ENCODE data around the gene FRMD1.

DNA sequence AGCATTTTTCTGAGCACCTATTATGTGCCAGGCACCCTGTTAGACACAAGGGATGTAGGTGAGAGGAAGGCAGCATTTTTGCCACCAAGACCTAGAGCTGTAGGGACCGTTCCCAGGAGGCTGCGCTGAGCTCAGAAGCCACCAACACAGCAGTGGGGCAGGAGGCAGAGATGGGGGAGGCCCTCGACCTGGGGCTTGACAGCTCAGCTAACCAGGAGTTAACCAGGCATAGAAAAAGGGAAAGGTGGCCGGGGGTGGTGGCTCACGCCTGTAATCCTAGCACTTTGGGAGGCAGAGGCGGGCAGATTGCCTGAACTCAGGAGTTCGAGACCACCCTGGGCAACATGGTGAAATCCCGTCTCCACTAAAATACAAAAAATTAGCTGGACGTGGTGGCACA, 52.1 kb downstream of the FRMD1 start:
- TF ChIP-seq, protein P1, sequence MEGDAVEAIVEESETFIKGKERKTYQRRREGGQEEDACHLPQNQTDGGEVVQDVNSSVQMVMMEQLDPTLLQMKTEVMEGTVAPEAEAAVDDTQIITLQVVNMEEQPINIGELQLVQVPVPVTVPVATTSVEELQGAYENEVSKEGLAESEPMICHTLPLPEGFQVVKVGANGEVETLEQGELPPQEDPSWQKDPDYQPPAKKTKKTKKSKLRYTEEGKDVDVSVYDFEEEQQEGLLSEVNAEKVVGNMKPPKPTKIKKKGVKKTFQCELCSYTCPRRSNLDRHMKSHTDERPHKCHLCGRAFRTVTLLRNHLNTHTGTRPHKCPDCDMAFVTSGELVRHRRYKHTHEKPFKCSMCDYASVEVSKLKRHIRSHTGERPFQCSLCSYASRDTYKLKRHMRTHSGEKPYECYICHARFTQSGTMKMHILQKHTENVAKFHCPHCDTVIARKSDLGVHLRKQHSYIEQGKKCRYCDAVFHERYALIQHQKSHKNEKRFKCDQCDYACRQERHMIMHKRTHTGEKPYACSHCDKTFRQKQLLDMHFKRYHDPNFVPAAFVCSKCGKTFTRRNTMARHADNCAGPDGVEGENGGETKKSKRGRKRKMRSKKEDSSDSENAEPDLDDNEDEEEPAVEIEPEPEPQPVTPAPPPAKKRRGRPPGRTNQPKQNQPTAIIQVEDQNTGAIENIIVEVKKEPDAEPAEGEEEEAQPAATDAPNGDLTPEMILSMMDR (IDR thresholded peaks at IDR 0.05), result no peak
- TF ChIP-seq POLR2A (IDR thresholded peaks at IDR 0.05), result no peak
